ENCODE data around the gene QPCTL. TPM values are rescaled to one million over a fixed set of nuclear protein-coding genes. Genes with fewer than 3 reads are reported as not detected.

QPCTL gene
- total and polyA plus RNA-seq, 2 donors (not counting 1 experiment from before 2014, with no cell fraction given) = 9.4 to 50.9 TPM

DNA sequence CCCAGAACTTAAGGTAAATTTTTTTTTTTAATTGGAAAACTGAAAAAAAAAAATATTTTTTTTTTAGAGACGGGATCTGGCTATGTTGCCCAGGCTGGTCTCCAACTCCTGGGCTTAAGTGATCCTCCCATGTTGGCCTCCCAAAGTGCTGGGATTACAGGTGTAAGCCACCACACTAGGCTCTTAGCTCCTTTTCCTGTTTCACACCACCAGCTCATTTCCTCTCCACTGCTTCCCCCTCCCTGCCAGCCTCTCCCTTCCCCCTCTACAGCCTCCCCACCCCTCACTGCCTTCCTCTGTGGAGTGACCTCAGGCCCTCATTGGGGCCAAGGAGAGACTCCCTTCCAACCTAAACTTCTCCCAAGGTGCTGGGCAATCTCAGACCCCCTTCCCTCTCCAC, 28.7 kb upstream of the QPCTL start:
- CTCF ChIA-PET = interaction anchor here (1.1 kb wide), 1 partner anchor 8 kb away, joined by 4 read pairs; no protein-coding TSS in a partner anchor
- 67% methylated on average over 1 of the region's 1 CpG for WGBS (ENCODE audit: insufficient coverage)
- POLR2A ChIA-PET = no interaction called here

DNA sequence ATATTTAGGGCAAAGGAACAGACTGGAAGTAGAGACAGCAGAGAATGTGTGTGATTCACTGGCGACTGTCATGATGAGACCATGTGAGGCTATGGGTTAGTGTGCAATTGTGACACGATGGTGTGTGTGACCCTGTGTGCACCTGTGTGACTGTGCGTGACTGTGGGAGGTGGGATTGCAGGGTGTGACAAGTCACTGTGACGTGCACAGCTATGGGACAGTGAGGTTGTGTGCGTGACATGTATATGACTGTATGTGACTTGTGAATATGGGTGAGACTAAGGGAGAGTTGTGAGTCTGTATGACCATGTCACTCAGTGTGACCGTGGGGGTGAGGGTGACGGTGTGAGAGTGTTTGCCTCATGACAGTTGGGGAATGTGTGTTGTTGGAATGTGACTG, 27.9 kb upstream of the QPCTL start:
- H3K4me3 Mint-ChIP-seq = no peak overlapping the region
- H2AFZ ChIP-seq (ENCODE audit: insufficient read depth, low read depth, low read length, poor library complexity, severe bottlenecking) = no peak overlapping the region
- no peaks in the 10 kb centered on the region for H3K36me3 ChIP-seq (replicated peaks in 1 of 2; ENCODE audit: control extremely low read depth in 1 of 2, control insufficient read depth in 1 of 2, extremely low read depth in 1 of 2, insufficient read depth in 2 of 2, low read length in 1 of 2)
- H3K4me1 Mint-ChIP-seq = peaks cover 23% of the 10 kb centered on the region
- H3K27me3 Mint-ChIP-seq = peaks cover 29% of the 10 kb centered on the region
- no peaks in the 10 kb centered on the region for H3K79me2 ChIP-seq (ENCODE audit: control insufficient read depth, insufficient read depth, low read length)
- no peak overlapping the region for H3K4me3 ChIP-seq (ENCODE audit: control extremely low read depth in 1 of 5, extremely low read depth in 1 of 5, insufficient read depth in 1 of 5, low read depth in 2 of 5, low read length in 4 of 5)
- intact Hi-C loops (cut with micrococcal nuclease) = no loop called here
- H4K20me1 ChIP-seq (ENCODE audit: control insufficient read depth, insufficient read depth, low read length, poor library complexity, severe bottlenecking) = no peaks in the 10 kb centered on the region
- H3K9ac ChIP-seq (ENCODE audit: low read length) = no peak overlapping the region
- no peaks in the 10 kb centered on the region for H3K9me3 Mint-ChIP-seq (ENCODE audit: insufficient read depth)
- ATAC-seq (ENCODE audit: low read depth) (no peak), DNase-seq (no peak)
- ChIA-PET CTCF (interaction anchor here (1.1 kb wide), 1 partner anchor 8 kb away, joined by 4 read pairs; no protein-coding TSS in a partner anchor), POLR2A (no interaction called here)
- no peak overlapping the region for H3K4me2 ChIP-seq (replicated peaks; ENCODE audit: low read depth, low read length, poor library complexity, severe bottlenecking)
- peaks cover 23% of the 10 kb centered on the region in 2 donors for H3K4me1 ChIP-seq (ENCODE audit: control insufficient read depth in 2 of 2, insufficient read depth in 2 of 2, low read length in 2 of 2)
- H3K27ac Mint-ChIP-seq = peak overlapping the region; percentile 27
- peaks cover 0 to 10% (median 0%) of the 10 kb centered on the region in 3 donors for H3K9me3 ChIP-seq (ENCODE audit: control extremely low read depth in 1 of 3, control insufficient read depth in 2 of 3, insufficient read depth in 1 of 3, low read length in 2 of 3)
- TF ChIP-seq, protein P1, sequence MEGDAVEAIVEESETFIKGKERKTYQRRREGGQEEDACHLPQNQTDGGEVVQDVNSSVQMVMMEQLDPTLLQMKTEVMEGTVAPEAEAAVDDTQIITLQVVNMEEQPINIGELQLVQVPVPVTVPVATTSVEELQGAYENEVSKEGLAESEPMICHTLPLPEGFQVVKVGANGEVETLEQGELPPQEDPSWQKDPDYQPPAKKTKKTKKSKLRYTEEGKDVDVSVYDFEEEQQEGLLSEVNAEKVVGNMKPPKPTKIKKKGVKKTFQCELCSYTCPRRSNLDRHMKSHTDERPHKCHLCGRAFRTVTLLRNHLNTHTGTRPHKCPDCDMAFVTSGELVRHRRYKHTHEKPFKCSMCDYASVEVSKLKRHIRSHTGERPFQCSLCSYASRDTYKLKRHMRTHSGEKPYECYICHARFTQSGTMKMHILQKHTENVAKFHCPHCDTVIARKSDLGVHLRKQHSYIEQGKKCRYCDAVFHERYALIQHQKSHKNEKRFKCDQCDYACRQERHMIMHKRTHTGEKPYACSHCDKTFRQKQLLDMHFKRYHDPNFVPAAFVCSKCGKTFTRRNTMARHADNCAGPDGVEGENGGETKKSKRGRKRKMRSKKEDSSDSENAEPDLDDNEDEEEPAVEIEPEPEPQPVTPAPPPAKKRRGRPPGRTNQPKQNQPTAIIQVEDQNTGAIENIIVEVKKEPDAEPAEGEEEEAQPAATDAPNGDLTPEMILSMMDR (IDR thresholded peaks at IDR 0.05) = no peak
- TF ChIP-seq EZH2 (IDR thresholded peaks at IDR 0.05; ENCODE audit: borderline replicate concordance, insufficient read depth, low read depth, low read length, poor library complexity, severe bottlenecking) = no peak
- 94% methylated on average over 7 of the region's 7 CpGs for WGBS (ENCODE audit: insufficient coverage)
- H3K27ac ChIP-seq (ENCODE audit: low read length in 2 of 2) = no peak overlapping the region
- H3K27me3 ChIP-seq (replicated peaks in 1 of 4; ENCODE audit: control extremely low read depth in 1 of 4, control insufficient read depth in 3 of 4, insufficient read depth in 4 of 4, low read length in 3 of 4) = peaks cover 0 to 45% (median 20%) of the 10 kb centered on the region in 4 experiments

More for the DNA sequence above, 28.7 kb upstream of the QPCTL start:
- Histone ChIP-seq H4K20me1 (ENCODE audit: control insufficient read depth, insufficient read depth, low read length, poor library complexity, severe bottlenecking) (no peaks in the 10 kb centered on the region), H3K4me3 (ENCODE audit: control extremely low read depth in 1 of 5, extremely low read depth in 1 of 5, insufficient read depth in 1 of 5, low read depth in 2 of 5, low read length in 4 of 5) (no peak overlapping the region), H3K79me2 (ENCODE audit: control insufficient read depth, insufficient read depth, low read length) (no peaks in the 10 kb centered on the region), H3K4me2 (replicated peaks; ENCODE audit: low read depth, low read length, poor library complexity, severe bottlenecking) (no peak overlapping the region), H3K4me1 (ENCODE audit: control insufficient read depth in 2 of 2, insufficient read depth in 2 of 2, low read length in 2 of 2) (peaks cover 16% of the 10 kb centered on the region in 2 donors), H3K27me3 (replicated peaks in 1 of 4; ENCODE audit: control extremely low read depth in 1 of 4, control insufficient read depth in 3 of 4, insufficient read depth in 4 of 4, low read length in 3 of 4) (peaks cover 0 to 41% (median 18%) of the 10 kb centered on the region in 4 experiments), H3K27ac (ENCODE audit: low read length in 2 of 2) (no peak overlapping the region), H2AFZ (ENCODE audit: insufficient read depth, low read depth, low read length, poor library complexity, severe bottlenecking) (no peak overlapping the region), H3K36me3 (replicated peaks in 1 of 2; ENCODE audit: control extremely low read depth in 1 of 2, control insufficient read depth in 1 of 2, extremely low read depth in 1 of 2, insufficient read depth in 2 of 2, low read length in 1 of 2) (no peaks in the 10 kb centered on the region), H3K9me3 (ENCODE audit: control extremely low read depth in 1 of 3, control insufficient read depth in 2 of 3, insufficient read depth in 1 of 3, low read length in 2 of 3) (peaks cover 0 to 5% (median 0%) of the 10 kb centered on the region in 3 donors), H3K9ac (ENCODE audit: low read length) (no peak overlapping the region)
- intact Hi-C loops (cut with micrococcal nuclease) = no loop called here
- no peak for TF ChIP-seq EZH2 (IDR thresholded peaks at IDR 0.05; ENCODE audit: borderline replicate concordance, insufficient read depth, low read depth, low read length, poor library complexity, severe bottlenecking)
- TF ChIP-seq, protein P1 (IDR thresholded peaks at IDR 0.05) = no peak
- peaks cover 15% of the 10 kb centered on the region for H3K4me1 Mint-ChIP-seq
- H3K27me3 Mint-ChIP-seq = peaks cover 35% of the 10 kb centered on the region
- DNase-seq = no peak
- no peak overlapping the region for H3K4me3 Mint-ChIP-seq
- no peak for ATAC-seq (ENCODE audit: low read depth)
- no peak overlapping the region for H3K27ac Mint-ChIP-seq
- H3K9me3 Mint-ChIP-seq (ENCODE audit: insufficient read depth) = no peaks in the 10 kb centered on the region

Data from B cell (primary cell).